ENCODE measurements around the gene SFRP2. TPM values are rescaled to one million over a fixed set of nuclear protein-coding genes. Genes with fewer than 3 reads are reported as not detected.

The SFRP2 gene
- total RNA-seq, 2 experiments from 2014 or later = not detected

- Histone ChIP-seq H2AFZ (ENCODE audit: low read length) (no peak overlapping the region), H3K4me3 (ENCODE audit: low read depth, low read length, poor library complexity, severe bottlenecking) (no peak overlapping the region), H3K4me1 (ENCODE audit: insufficient read depth, low read length, poor library complexity, severe bottlenecking) (no peaks in the 10 kb centered on the region), H3K9me2 (ENCODE audit: insufficient read depth, low read length) (no peaks in the 10 kb centered on the region), H3K27ac (ENCODE audit: low read depth, low read length, poor library complexity, severe bottlenecking) (no peak overlapping the region), H3K9me3 (ENCODE audit: low read length) (no peaks in the 10 kb centered on the region), H3K36me3 (ENCODE audit: insufficient read depth, low read length) (no peaks in the 10 kb centered on the region), H3K79me2 (ENCODE audit: insufficient read depth, low read depth, low read length) (no peaks in the 10 kb centered on the region), H4K20me1 (ENCODE audit: insufficient read depth, low read length) (no peaks in the 10 kb centered on the region), H3K4me2 (ENCODE audit: low read length) (no peak overlapping the region)
- no TSS peak for BruUV-seq (replicated peaks)
- ChIA-PET POLR2A (no interaction called here), CTCF (ENCODE audit: unreplicated experiment) (no interaction called here)
- intact Hi-C loops (cut with micrococcal nuclease; ENCODE audit: unreplicated experiment) = no loop called here
- TF ChIP-seq EZH2phosphoT487 (IDR thresholded peaks at IDR 0.05; ENCODE audit: borderline replicate concordance, low read depth, low read length) = no peak
- TF ChIP-seq CTCF (conservative IDR thresholded peaks at IDR 0.05; ENCODE audit: low read length) = no peak
- DNase-seq (ENCODE audit: low spot score) = no peak
Measured at GRCh38 chr4:153789741-153790499, 1.0 kb upstream of the SFRP2 start.

- Histone ChIP-seq H3K9me3 (ENCODE audit: low read length) (no peaks in the 10 kb centered on the region), H3K4me3 (ENCODE audit: low read depth, low read length, poor library complexity, severe bottlenecking) (no peak overlapping the region), H3K4me2 (ENCODE audit: low read length) (no peak overlapping the region), H3K27ac (ENCODE audit: low read depth, low read length, poor library complexity, severe bottlenecking) (no peak overlapping the region), H3K36me3 (ENCODE audit: insufficient read depth, low read length) (no peaks in the 10 kb centered on the region), H3K4me1 (ENCODE audit: insufficient read depth, low read length, poor library complexity, severe bottlenecking) (no peaks in the 10 kb centered on the region), H3K79me2 (ENCODE audit: insufficient read depth, low read depth, low read length) (no peaks in the 10 kb centered on the region), H3K9me2 (ENCODE audit: insufficient read depth, low read length) (no peaks in the 10 kb centered on the region), H2AFZ (ENCODE audit: low read length) (no peak overlapping the region), H4K20me1 (ENCODE audit: insufficient read depth, low read length) (no peaks in the 10 kb centered on the region)
- TF ChIP-seq EZH2phosphoT487 (IDR thresholded peaks at IDR 0.05; ENCODE audit: borderline replicate concordance, low read depth, low read length) (no peak), CTCF (conservative IDR thresholded peaks at IDR 0.05; ENCODE audit: low read length) (no peak)
- intact Hi-C loops (cut with micrococcal nuclease; ENCODE audit: unreplicated experiment) = no loop called here
- CTCF ChIA-PET (ENCODE audit: unreplicated experiment) = no interaction called here
- POLR2A ChIA-PET = interaction anchor here (1.5 kb wide), 1 partner anchor 9 kb away, joined by 5 read pairs; no protein-coding TSS in a partner anchor
- no TSS peak for BruUV-seq (replicated peaks)
- DNase-seq (ENCODE audit: low spot score) = no peak
Measured at GRCh38 chr4:153788051-153788412, 851 bp downstream of the SFRP2 start.

DNA sequence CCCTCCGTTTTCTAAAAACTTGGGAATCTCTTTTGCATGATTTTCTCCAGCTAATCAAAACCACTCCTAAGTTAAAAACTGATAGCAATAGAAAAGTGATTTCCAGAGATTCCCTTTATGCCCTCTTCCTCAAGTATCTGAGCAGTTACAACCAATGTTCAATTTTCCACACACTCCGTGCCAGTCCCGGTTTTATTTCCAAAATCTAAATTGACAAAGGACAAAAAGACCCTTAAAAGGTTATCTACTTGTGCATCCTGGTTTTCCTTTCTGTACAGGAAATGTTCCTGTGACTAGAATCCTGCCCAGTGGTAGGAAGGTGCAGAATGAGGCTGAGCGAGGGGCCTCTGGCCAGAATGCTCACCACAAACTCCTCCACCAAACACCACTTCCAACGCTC is 1.3 kb downstream of the SFRP2 start:
- CTCF ChIA-PET (ENCODE audit: unreplicated experiment) = no interaction called here
- no peaks in the 10 kb centered on the region for H3K9me2 ChIP-seq (ENCODE audit: insufficient read depth, low read length)
- H3K4me1 ChIP-seq (ENCODE audit: insufficient read depth, low read length, poor library complexity, severe bottlenecking) = no peaks in the 10 kb centered on the region
- H3K79me2 ChIP-seq (ENCODE audit: insufficient read depth, low read depth, low read length) = no peaks in the 10 kb centered on the region
- no TSS peak for BruUV-seq (replicated peaks)
- no peak overlapping the region for H3K4me3 ChIP-seq (ENCODE audit: low read depth, low read length, poor library complexity, severe bottlenecking)
- DNase-seq (ENCODE audit: low spot score) = no peak
- POLR2A ChIA-PET = interaction anchor here (1.5 kb wide), 1 partner anchor 9 kb away, joined by 5 read pairs; no protein-coding TSS in a partner anchor
- H4K20me1 ChIP-seq (ENCODE audit: insufficient read depth, low read length) = no peaks in the 10 kb centered on the region
- no peak overlapping the region for H3K27ac ChIP-seq (ENCODE audit: low read depth, low read length, poor library complexity, severe bottlenecking)
- H3K36me3 ChIP-seq (ENCODE audit: insufficient read depth, low read length) = no peaks in the 10 kb centered on the region
- TF ChIP-seq EZH2phosphoT487 (IDR thresholded peaks at IDR 0.05; ENCODE audit: borderline replicate concordance, low read depth, low read length) (no peak), CTCF (conservative IDR thresholded peaks at IDR 0.05; ENCODE audit: low read length) (no peak)
- no peak overlapping the region for H3K4me2 ChIP-seq (ENCODE audit: low read length)
- no peaks in the 10 kb centered on the region for H3K9me3 ChIP-seq (ENCODE audit: low read length)
- intact Hi-C loops (cut with micrococcal nuclease; ENCODE audit: unreplicated experiment) = no loop called here
- no peak overlapping the region for H2AFZ ChIP-seq (ENCODE audit: low read length)
